Loucy (cell line): ENCODE measurements around the gene KLF9.

Source experiments
- H2AFZ ChIP-seq: fragments of 200-600 bp; sonication (generic); 2 replicates; pipeline ENCODE4 v1.6.0; 2016; ENCODE audit warnings: antibody characterized with exemption, mild to moderate bottlenecking, low read length, moderate library complexity
- H3F3A ChIP-seq: fragments of 200-600 bp; 2 replicates; pipeline ENCODE4 v1.6.0; 2016; ENCODE audit warnings: antibody characterized with exemption, low read depth, mild to moderate bottlenecking
- H3K27me3 ChIP-seq: fragments of 200-600 bp; sonication (generic); 2 replicates; pipeline ENCODE4 v1.6.1; 2014; ENCODE audit warnings: low read length, mild to moderate bottlenecking; ENCODE audit not compliant: insufficient read depth, poor library complexity, severe bottlenecking
- H3K36me3 ChIP-seq: fragments of 200-600 bp; sonication (generic); 2 replicates; pipeline ENCODE4 v1.6.1; 2016; ENCODE audit warnings: low read length; ENCODE audit not compliant: insufficient read depth
- H3K4me1 ChIP-seq: fragments of 200-600 bp; sonication (generic); 2 replicates; pipeline ENCODE4 v1.5.1; 2014; ENCODE audit warnings: low read length, mild to moderate bottlenecking; ENCODE audit not compliant: insufficient read depth, poor library complexity, severe bottlenecking
- H3K4me2 ChIP-seq: fragments of 200-600 bp; sonication (generic); 2 replicates; pipeline ENCODE4 v1.6.0; 2014; ENCODE audit warnings: antibody characterized with exemption, low read length, low read depth, mild to moderate bottlenecking; ENCODE audit not compliant: poor library complexity, severe bottlenecking
- H3K4me3 ChIP-seq: fragments of 200-600 bp; sonication (generic); 2 replicates; pipeline ENCODE4 v1.5.1; 2014; ENCODE audit warnings: low read length, mild to moderate bottlenecking, mixed read lengths; ENCODE audit not compliant: poor library complexity, severe bottlenecking
- H3K79me2 ChIP-seq: fragments of 200-600 bp; sonication (generic); 2 replicates; pipeline ENCODE4 v1.6.1; 2014; ENCODE audit warnings: low read length; ENCODE audit not compliant: insufficient read depth
- H3K9ac ChIP-seq: fragments of 200-600 bp; sonication (generic); 2 replicates; pipeline ENCODE4 v1.6.0; 2014; ENCODE audit warnings: mild to moderate bottlenecking, low read depth, low read length, moderate library complexity; ENCODE audit not compliant: poor library complexity, severe bottlenecking
- H3K9me2 ChIP-seq: fragments of 200-600 bp; sonication (generic); replicated peaks from 2 replicates; pipeline ENCODE4 v1.6.1; 2016; ENCODE audit warnings: low read depth, low read length, mixed read lengths
- H3K9me3 ChIP-seq: fragments of 200-600 bp; sonication (generic); 2 replicates; pipeline ENCODE4 v1.6.1; 2014; ENCODE audit warnings: mild to moderate bottlenecking, antibody characterized with exemption, low read length, low read depth; ENCODE audit not compliant: insufficient read depth
- H4K20me1 ChIP-seq: fragments of 200-600 bp; sonication (generic); 2 replicates; pipeline ENCODE4 v1.6.0; 2014; ENCODE audit warnings: antibody characterized with exemption, low read length, mild to moderate bottlenecking; ENCODE audit not compliant: insufficient read depth, poor library complexity, severe bottlenecking
- CTCF ChIP-seq: fragments of 200-600 bp; sonication (generic); conservative IDR thresholded peaks from 2 replicates; pipeline ENCODE4 v1.5.1; 2014; ENCODE audit warnings: mild to moderate bottlenecking, antibody characterized with exemption, low read length
- EZH2phosphoT487 ChIP-seq: fragments of 200-600 bp; IDR thresholded peaks from 2 replicates; pipeline ENCODE4 v1.6.1; 2018; ENCODE audit warnings: antibody characterized with exemption, mild to moderate bottlenecking, moderate library complexity, borderline replicate concordance

The KLF9 gene

GRCh38 chr9:70451765-70452164, 37.3 kb upstream of the KLF9 start:
- TF ChIP-seq EZH2phosphoT487 (no peak), CTCF (no peak)
- H3K9me2 ChIP-seq, result no peaks in the 10 kb centered on the region

GRCh38 chr9:70450738-70451137, 36.3 kb upstream of the KLF9 start:
- peaks cover 2% of the 10 kb centered on the region for H3K4me1 ChIP-seq
- no peaks in the 10 kb centered on the region for H3F3A ChIP-seq
- no peak overlapping the region for H3K9ac ChIP-seq
- H4K20me1 ChIP-seq, result no peaks in the 10 kb centered on the region
- no peaks in the 10 kb centered on the region for H3K9me3 ChIP-seq
- H3K36me3 ChIP-seq, result no peaks in the 10 kb centered on the region
- H3K4me3 ChIP-seq, result no peak overlapping the region
- no peaks in the 10 kb centered on the region for H3K79me2 ChIP-seq
- H3K4me2 ChIP-seq, result no peak overlapping the region
- TF ChIP-seq CTCF (no peak), EZH2phosphoT487 (no peak)
- H3K9me2 ChIP-seq, result no peaks in the 10 kb centered on the region
- H3K27me3 ChIP-seq, result no peaks in the 10 kb centered on the region
- no peak overlapping the region for H2AFZ ChIP-seq

More at GRCh38 chr9:70451765-70452164, 37.3 kb upstream of the KLF9 start:
- Histone ChIP-seq H2AFZ (no peak overlapping the region), H3K4me2 (no peak overlapping the region), H3K36me3 (no peaks in the 10 kb centered on the region), H3K9me3 (no peaks in the 10 kb centered on the region), H3K27me3 (no peaks in the 10 kb centered on the region), H4K20me1 (no peaks in the 10 kb centered on the region), H3K79me2 (no peaks in the 10 kb centered on the region), H3K9ac (no peak overlapping the region), H3K4me3 (no peak overlapping the region), H3K4me1 (peaks cover 2% of the 10 kb centered on the region), H3F3A (no peaks in the 10 kb centered on the region)

- no peaks in the 10 kb centered on the region for H3F3A ChIP-seq
- H3K4me1 ChIP-seq, result peaks cover 2% of the 10 kb centered on the region
- H3K4me3 ChIP-seq, result no peak overlapping the region
- no peaks in the 10 kb centered on the region for H3K79me2 ChIP-seq
- no peak overlapping the region for H3K9ac ChIP-seq
- no peaks in the 10 kb centered on the region for H3K9me3 ChIP-seq
- no peaks in the 10 kb centered on the region for H3K9me2 ChIP-seq
- no peaks in the 10 kb centered on the region for H3K36me3 ChIP-seq
- H3K4me2 ChIP-seq, result no peak overlapping the region
- H2AFZ ChIP-seq, result no peak overlapping the region
- no peaks in the 10 kb centered on the region for H3K27me3 ChIP-seq
- no peaks in the 10 kb centered on the region for H4K20me1 ChIP-seq
- no peak for TF ChIP-seq CTCF
- no peak for TF ChIP-seq EZH2phosphoT487
Observed at GRCh38 chr9:70449461-70449860, 35.0 kb upstream of the KLF9 start.
